ENCODE data around the gene CERS4.

The CERS4 gene

GRCh38 chr19:8255426-8256125, 46.4 kb downstream of the CERS4 start:
- H3K4me3 ChIP-seq (ENCODE audit: low read depth in 1 of 2, low read length in 1 of 2) = no peak overlapping the region
- no peaks in the 10 kb centered on the region for H3K27me3 ChIP-seq
- H3K27ac ChIP-seq = no peak overlapping the region
- H3K9me3 ChIP-seq = no peaks in the 10 kb centered on the region
- H3K36me3 ChIP-seq = no peaks in the 10 kb centered on the region
- H3K4me1 ChIP-seq (ENCODE audit: control insufficient read depth in 1 of 2, insufficient read depth in 1 of 2, low read depth in 1 of 2, low read length in 1 of 2) = no peaks in the 10 kb centered on the region
- TF ChIP-seq CTCF (IDR thresholded peaks at IDR 0.05) = no peak

GRCh38 chr19:8256276-8257051, 47.3 kb downstream of the CERS4 start:
- Histone ChIP-seq H3K27ac (no peak overlapping the region), H3K27me3 (no peaks in the 10 kb centered on the region), H3K4me3 (ENCODE audit: low read depth in 1 of 2, low read length in 1 of 2) (no peak overlapping the region), H3K4me1 (ENCODE audit: control insufficient read depth in 1 of 2, insufficient read depth in 1 of 2, low read depth in 1 of 2, low read length in 1 of 2) (no peaks in the 10 kb centered on the region), H3K36me3 (no peaks in the 10 kb centered on the region), H3K9me3 (no peaks in the 10 kb centered on the region)
- TF ChIP-seq CTCF (IDR thresholded peaks at IDR 0.05) = no peak

GRCh38 chr19:8257052-8257443, 47.9 kb downstream of the CERS4 start:
- H3K36me3 ChIP-seq = no peaks in the 10 kb centered on the region
- no peak overlapping the region for H3K27ac ChIP-seq
- TF ChIP-seq CTCF (IDR thresholded peaks at IDR 0.05) = no peak
- H3K4me1 ChIP-seq (ENCODE audit: control insufficient read depth in 1 of 2, insufficient read depth in 1 of 2, low read depth in 1 of 2, low read length in 1 of 2) = no peaks in the 10 kb centered on the region
- H3K9me3 ChIP-seq = no peaks in the 10 kb centered on the region
- H3K4me3 ChIP-seq (ENCODE audit: low read depth in 1 of 2, low read length in 1 of 2) = no peak overlapping the region
- H3K27me3 ChIP-seq = no peaks in the 10 kb centered on the region

GRCh38 chr19:8259142-8259921, 50.2 kb downstream of the CERS4 start:
- no peak for TF ChIP-seq CTCF (IDR thresholded peaks at IDR 0.05)
- no peaks in the 10 kb centered on the region for H3K36me3 ChIP-seq
- no peaks in the 10 kb centered on the region for H3K27me3 ChIP-seq
- no peaks in the 10 kb centered on the region for H3K9me3 ChIP-seq
- no peak overlapping the region for H3K4me3 ChIP-seq (ENCODE audit: low read depth in 1 of 2, low read length in 1 of 2)
- H3K27ac ChIP-seq = no peak overlapping the region
- H3K4me1 ChIP-seq (ENCODE audit: control insufficient read depth in 1 of 2, insufficient read depth in 1 of 2, low read depth in 1 of 2, low read length in 1 of 2) = no peaks in the 10 kb centered on the region

GRCh38 chr19:8259922-8260247, 50.7 kb downstream of the CERS4 start:
- no peaks in the 10 kb centered on the region for H3K36me3 ChIP-seq
- no peaks in the 10 kb centered on the region for H3K9me3 ChIP-seq
- H3K27ac ChIP-seq = no peak overlapping the region
- no peak overlapping the region for H3K4me3 ChIP-seq (ENCODE audit: low read depth in 1 of 2, low read length in 1 of 2)
- no peaks in the 10 kb centered on the region for H3K4me1 ChIP-seq (ENCODE audit: control insufficient read depth in 1 of 2, insufficient read depth in 1 of 2, low read depth in 1 of 2, low read length in 1 of 2)
- no peaks in the 10 kb centered on the region for H3K27me3 ChIP-seq
- no peak for TF ChIP-seq CTCF (IDR thresholded peaks at IDR 0.05)

Data from neutrophil (primary cell).